HuH-7.5 (cell line): ENCODE data around the gene PAF1.

ENCODE experiments used
- DNase-seq: peaks from one replicate; pipeline ENCODE4 v3.0.0; 2011; ENCODE audit warnings: low spot score

Gene PAF1

DNA sequence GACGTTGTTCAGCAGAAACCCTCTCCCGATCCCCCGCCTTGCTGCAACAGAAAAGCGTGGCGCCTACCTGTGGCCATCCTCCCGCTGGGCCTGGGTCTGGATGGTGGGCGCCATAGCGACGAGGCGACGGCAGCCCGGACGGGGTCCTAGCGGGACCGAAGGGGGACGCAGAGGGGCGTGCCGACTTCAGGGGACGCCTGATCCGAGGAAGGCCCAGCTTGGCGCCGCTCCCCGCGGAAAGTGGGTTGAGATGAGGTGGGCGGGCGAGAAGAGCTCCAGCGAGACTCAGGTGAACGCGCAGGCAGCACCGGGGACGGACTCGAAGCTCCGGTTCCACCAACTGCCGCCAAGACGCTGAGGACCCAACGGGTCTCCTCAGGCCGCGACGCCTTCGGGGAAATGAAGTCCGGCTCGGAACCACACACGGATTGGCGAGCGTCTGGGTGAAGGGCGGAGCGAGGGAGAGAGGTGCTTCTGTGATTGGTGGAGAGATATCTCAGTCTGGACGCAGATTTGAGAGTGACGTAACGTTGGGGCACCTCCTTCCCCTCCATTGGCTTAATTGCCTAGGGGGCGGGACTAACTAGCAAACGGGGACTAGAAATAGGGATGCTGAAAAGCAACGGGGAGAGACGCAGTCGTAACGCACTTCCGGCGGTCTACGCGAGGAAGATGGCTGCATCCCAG, at the start of gene PAF1, which contains the start of gene MED29:
Gene PAF1, minus strand, starts transcription at position 356 of the 687 bp plus-strand sequence. Its CDS starts 242 bp downstream, at position 114.
Gene MED29, plus strand, starts transcription at position 628 of the 687 bp plus-strand sequence. Its CDS starts 45 bp downstream, at position 673.
- peak; percentile 98 for DNase-seq

DNA sequence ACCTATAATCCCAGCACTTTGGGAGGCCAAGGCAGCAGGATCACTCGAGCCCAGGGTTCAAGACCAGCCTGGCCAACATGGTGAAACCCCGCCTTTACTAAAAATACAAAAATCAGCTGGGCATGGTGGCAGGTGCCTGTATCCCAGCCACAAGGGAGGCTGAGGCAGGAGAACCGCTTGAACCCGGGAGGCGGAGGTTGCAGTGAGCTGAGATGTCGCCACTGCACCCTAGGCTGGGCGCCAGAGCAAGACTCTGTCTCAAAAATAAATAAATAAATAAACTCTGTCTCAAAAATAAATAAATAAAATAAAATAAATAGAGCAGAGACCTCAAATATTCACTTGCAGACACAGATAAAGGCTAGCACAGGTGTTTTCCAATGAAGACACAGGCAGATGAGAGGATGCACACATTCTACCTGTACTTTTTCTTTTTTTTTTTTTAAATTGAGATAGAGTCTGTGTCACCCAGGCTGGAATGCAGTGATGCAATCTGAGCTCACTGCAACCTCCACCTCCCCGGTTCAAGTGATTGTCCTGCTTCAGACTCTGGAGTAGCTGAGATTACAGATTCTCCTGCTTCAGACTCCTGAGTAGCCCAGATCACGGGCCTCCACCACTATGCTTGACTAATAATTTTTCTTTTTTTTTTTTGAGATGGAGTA, 47.5 kb upstream of the PAF1 start:
- DNase-seq: no peak

DNA sequence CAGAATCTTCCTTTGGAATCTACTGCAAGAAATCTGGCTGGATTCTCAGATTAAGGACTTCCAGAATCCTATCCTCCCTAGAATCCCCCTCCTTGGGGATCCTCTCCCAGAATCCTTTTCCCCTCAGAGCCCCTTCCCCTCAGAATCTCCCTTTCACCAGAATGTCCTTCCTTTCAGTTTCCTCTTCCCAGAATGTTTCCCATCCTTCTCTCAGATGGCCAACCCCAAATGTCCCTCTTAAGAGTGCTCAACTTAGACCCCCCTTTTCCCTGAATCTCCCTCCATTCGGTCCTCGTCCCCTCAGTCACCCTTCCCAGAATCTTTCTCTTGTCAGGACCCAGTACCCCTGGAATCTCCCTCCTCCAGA, 45.4 kb upstream of the PAF1 start:
- DNase-seq: no peak

DNA sequence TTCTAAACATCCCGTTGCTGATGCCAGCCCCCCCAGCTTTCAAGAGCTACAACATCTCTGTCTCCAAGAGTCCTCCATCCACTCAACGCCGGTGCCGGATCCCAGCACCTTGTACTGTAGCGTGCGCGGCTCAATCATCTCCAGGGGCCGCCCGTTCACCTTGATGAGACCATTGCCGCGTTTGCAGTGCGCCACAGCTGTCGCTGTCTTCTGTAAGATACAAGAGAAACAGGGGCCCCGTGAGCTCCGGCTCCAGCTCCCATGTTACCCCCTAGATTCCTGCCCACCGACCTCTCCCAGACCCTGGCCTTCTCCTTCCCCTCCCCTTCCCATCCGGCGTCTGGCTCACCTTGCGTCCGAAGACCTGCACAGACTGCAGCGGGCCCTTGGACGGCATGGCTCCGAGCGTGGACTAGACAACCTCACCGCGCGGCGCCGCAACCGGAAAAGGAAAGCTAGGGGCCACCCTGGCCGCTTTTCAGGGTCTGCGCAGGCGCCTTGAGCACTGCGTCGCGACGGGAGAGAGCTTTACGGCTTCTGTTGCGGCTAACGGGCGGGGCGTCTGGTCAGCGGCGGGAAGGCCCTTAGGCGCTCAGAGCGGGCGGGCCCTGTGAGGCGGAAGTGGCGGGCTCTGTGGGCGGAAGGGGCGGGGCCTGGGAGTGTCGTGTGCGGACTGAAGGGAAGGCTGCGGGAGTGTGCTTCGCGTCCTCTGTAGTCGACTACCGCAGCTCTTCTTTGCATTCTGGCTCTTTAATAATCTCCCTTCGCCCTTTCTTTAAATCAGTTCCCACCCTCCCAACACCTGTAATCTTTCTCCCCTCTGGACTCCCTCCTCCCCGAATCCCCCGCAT, 44.8 kb upstream of the PAF1 start, which contains the start of gene RPS16:
Gene RPS16, minus strand, starts transcription at position 451 of the 851 bp plus-strand sequence. Its CDS starts 54 bp downstream, at position 397.
- peak; percentile 86 for DNase-seq

- no peak for DNase-seq
These were observed 43.5 kb upstream of the PAF1 start for GRCh38 chr19:39434123-39435076.

- DNase-seq: no peak
These were observed 42.7 kb upstream of the PAF1 start for GRCh38 chr19:39433480-39434079.

- DNase-seq: no peak
These were observed 41.7 kb upstream of the PAF1 start for GRCh38 chr19:39432677-39433025.

GRCh38 chr19:39430675-39431593, 40.0 kb upstream of the PAF1 start:
- DNase-seq: no peak

DNA sequence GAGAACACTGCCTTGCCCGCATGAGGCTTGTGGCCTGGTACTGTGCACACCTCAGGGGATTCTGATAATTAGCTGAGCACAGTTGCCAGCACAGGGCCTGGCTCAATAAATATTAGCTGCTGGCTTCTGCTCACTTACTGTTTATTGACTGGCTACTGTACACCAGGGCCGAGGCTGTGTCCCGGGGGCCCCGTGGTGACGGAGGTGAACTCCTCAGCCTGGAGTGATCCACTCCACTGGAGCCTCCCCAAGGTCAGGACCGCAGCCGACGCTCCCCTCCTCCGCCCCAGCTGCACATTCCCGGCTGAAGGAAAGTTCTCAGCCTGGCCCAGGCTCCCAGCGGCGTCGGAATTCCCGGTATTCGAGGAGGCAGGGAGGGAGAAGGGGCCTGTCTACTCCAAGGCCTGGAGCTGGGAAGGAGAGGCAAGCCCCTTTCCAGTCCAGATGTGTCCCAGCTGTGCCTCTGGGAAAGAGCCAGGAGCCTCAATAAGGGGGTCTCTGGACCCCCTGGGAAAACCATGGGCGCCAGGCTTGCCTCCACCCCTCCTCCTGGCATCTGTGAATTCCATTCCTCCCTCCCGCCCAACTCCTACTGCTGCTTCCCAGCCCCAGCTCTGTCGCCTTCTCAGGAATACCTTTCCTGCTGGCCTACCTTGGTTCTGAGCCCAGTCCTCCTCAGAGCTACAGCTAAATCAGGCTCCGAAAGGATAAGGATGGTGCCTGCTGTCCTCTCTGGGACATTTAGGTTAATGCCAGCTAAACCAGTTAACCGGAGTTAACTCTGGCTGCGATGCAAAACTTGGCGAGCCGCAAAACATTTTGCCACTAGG, 37.6 kb upstream of the PAF1 start:
- DNase-seq: peak; percentile 62

DNA sequence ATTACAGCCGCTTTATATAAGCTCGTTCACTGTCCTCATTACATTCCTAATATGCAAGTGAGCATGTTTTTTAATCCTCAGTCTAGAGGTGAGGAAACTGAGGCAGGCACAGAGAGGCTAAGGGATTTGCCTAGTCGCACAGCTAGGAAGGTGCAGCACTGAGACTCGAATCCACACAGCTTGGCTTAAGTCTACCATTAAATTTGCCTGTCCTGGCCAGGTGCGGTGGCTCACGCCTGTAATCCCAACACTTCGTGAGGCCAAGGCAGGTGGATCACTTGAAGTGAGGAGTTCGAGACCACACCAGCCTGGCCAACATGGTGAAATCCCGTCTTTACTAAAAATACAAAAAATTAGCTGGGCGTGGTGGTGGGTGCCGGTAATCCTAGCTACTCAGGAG, 36.8 kb upstream of the PAF1 start:
- no peak for DNase-seq

DNA sequence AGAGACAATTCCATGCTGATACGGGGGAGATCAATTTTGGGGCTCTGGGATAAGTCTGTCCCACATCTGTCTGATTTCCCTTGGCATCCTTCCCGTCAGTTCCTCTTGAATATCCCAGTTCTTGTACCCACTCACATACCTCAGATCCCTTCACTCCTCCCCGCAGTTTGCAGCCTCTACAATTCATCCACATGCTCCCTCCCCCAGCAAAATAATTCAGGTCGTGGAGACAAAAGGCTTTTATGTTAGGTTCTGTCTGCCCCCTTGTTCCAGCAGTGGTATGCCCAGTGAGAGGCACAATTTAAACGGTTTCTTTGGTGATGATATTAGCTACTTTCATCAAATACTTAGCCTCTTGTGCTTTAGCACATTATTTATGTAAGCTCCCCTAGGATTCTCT, 35.3 kb upstream of the PAF1 start:
- DNase-seq: no peak

DNA sequence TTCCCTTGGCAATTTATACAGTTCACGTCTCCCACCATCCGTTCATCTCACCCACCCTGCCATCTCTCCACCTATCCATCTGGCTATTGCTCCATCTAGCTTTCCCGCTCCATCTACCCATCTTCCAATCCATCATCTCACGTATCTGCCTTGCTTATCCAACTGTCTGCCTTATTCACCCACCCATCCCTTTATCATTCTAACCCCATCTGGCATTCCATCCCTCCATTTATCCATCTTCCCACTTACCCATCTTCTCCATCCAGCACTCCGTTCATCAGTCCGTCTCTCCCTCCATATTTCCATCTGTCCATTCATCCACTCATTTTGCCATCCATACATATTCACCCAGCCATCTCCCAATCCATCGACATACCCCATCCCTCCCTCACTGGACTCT, 34.8 kb upstream of the PAF1 start:
- DNase-seq: no peak

- DNase-seq: no peak
These were observed 34.0 kb upstream of the PAF1 start for GRCh38 chr19:39424934-39425333.

- DNase-seq: no peak
These were observed 32.6 kb upstream of the PAF1 start for GRCh38 chr19:39423258-39424086.

- no peak for DNase-seq
These were observed 31.1 kb upstream of the PAF1 start for GRCh38 chr19:39422020-39422419.

GRCh38 chr19:39420769-39421168, 29.9 kb upstream of the PAF1 start:
- no peak for DNase-seq

GRCh38 chr19:39419003-39419402, 28.1 kb upstream of the PAF1 start:
- DNase-seq: no peak

DNA sequence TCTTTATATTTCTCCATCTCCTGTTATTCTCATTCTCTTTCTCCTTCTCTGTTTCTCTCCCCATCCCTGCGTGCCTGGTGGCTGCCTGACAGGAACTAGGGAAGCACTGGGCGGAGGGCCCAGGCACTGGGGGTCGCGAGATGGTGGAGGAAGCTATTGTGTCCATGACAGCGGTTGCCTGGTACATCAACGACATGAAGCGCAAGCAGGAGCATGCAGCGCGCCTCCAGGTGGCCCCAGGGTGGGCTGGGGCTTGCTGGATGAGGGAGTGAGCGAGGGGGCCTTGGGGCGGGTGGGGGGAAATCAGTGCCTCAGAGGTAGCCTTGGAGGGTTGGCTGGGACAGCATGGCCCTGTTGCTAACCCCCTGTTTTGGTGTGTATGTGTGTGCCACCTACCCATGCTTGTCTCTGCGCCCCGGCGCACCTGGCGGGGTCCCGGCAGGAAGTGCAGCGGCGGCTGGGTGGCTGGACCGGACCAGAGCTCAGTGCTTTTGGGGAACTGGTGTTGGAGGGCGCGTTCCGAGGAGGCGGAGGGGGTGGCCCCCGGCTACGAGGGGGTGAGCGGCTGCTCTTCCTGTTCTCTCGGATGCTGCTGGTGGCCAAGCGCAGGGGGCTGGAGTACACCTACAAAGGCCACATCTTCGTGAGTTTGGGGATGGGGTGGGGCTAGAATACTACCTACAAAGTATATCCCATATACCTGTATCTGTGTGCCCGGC, 26.7 kb upstream of the PAF1 start:
- DNase-seq: no peak
